ENCODE data around the gene FLRT2.

FLRT2 gene

DNA sequence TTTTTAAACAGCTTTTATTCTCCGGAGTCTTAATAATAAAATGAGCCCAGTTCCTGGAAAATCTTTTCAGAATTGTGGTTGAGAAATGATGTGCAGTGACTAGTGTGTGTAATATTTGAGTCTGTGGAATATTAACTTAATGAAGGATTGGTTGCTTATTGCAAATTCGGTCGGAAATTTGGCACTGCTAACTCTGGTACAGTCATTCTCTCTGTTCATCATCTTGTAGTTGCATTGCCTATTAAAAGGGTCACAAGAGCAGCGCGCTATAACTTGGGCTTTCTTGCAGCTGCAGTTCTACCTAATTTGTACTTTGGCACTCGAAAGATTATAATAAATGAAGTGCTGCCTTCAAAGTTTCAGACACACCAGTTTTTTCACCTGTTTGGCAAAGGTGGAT lies 146.0 kb downstream of the FLRT2 start:
- H3K9me3 ChIP-seq (replicated peaks; ENCODE audit: low read length) = no peaks in the 10 kb centered on the region
- no peak overlapping the region for H3K4me3 ChIP-seq (ENCODE audit: low read length)
- no peaks in the 10 kb centered on the region for H3K36me3 ChIP-seq (ENCODE audit: insufficient read depth, low read length)
- H3K9ac ChIP-seq (ENCODE audit: low read depth, low read length) = no peak overlapping the region
- no peak overlapping the region for H3K4me2 ChIP-seq (ENCODE audit: low read length)
- no peaks in the 10 kb centered on the region for H3K27me3 ChIP-seq (ENCODE audit: control insufficient read depth, insufficient read depth, low read length)
- H3K4me1 ChIP-seq (ENCODE audit: control insufficient read depth, insufficient read depth, low read length) = no peaks in the 10 kb centered on the region

DNA sequence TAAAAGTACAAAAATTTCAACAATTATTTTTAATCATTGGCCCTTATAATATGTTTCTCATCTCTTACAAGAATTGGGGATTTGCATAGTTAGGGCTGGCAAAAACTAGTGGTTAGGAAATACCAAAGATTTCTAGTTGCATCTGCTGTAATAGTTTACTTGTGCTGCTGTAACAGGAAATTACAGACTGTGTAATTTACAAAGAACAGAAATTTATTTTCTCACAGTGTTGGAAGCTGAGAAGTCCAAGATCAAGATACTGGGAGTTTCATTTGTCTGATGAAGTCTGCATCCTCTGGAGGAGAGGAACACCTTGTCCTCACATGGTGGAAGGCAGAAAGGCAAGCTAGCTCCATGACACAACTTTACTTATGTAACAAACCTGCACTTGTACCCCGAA lies 157.0 kb downstream of the FLRT2 start:
- no peaks in the 10 kb centered on the region for H3K4me1 ChIP-seq (ENCODE audit: control insufficient read depth, insufficient read depth, low read length)
- H3K4me2 ChIP-seq (ENCODE audit: low read length) = no peak overlapping the region
- H3K36me3 ChIP-seq (ENCODE audit: insufficient read depth, low read length) = no peaks in the 10 kb centered on the region
- H3K9me3 ChIP-seq (replicated peaks; ENCODE audit: low read length) = no peaks in the 10 kb centered on the region
- no peak overlapping the region for H3K9ac ChIP-seq (ENCODE audit: low read depth, low read length)
- no peak overlapping the region for H3K4me3 ChIP-seq (ENCODE audit: low read length)
- no peaks in the 10 kb centered on the region for H3K27me3 ChIP-seq (ENCODE audit: control insufficient read depth, insufficient read depth, low read length)

DNA sequence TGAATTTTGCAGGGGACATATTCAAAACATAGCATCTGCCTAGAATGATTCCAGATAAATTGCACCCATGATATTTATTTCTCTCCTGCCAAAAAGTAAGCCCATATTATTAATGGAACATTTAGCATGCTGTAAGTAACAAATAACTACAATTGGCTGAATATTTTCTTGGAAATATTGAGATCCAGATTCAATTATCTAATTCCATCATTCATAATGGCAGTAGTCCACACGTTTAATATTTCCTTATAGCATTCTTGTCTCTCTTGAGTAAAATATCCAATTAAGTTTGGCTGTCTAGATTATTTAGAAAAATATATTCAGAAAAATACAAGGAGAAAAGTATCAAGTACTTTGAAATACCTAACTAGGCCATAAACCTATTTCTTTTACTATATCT lies 157.5 kb downstream of the FLRT2 start:
- Histone ChIP-seq H3K4me1 (ENCODE audit: control insufficient read depth, insufficient read depth, low read length) (no peaks in the 10 kb centered on the region), H3K36me3 (ENCODE audit: insufficient read depth, low read length) (no peaks in the 10 kb centered on the region), H3K4me3 (ENCODE audit: low read length) (no peak overlapping the region), H3K27me3 (ENCODE audit: control insufficient read depth, insufficient read depth, low read length) (no peaks in the 10 kb centered on the region), H3K9me3 (replicated peaks; ENCODE audit: low read length) (no peaks in the 10 kb centered on the region), H3K9ac (ENCODE audit: low read depth, low read length) (no peak overlapping the region), H3K4me2 (ENCODE audit: low read length) (no peak overlapping the region)

DNA sequence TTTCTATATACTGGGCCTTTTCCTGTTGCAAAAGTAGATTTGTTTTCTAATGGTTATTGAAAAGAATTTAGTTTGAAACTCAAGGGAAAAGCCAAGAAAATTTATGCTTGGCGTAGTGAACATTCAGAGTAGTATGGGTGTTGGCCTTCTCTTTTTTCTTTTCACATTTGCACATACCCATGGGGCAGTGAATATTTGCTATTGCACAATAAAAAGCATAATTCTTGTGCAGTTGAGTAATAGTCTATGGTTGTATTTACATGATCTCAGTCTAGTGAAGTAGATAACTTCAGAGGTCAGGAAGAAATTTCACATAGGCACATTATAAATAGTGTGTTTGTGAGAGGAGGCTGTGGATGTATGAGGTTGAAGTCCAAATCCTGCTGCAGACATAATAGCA lies 158.1 kb downstream of the FLRT2 start:
- H3K36me3 ChIP-seq (ENCODE audit: insufficient read depth, low read length) = no peaks in the 10 kb centered on the region
- no peak overlapping the region for H3K4me3 ChIP-seq (ENCODE audit: low read length)
- no peaks in the 10 kb centered on the region for H3K4me1 ChIP-seq (ENCODE audit: control insufficient read depth, insufficient read depth, low read length)
- no peak overlapping the region for H3K4me2 ChIP-seq (ENCODE audit: low read length)
- no peaks in the 10 kb centered on the region for H3K9me3 ChIP-seq (replicated peaks; ENCODE audit: low read length)
- H3K9ac ChIP-seq (ENCODE audit: low read depth, low read length) = no peak overlapping the region
- H3K27me3 ChIP-seq (ENCODE audit: control insufficient read depth, insufficient read depth, low read length) = no peaks in the 10 kb centered on the region

DNA sequence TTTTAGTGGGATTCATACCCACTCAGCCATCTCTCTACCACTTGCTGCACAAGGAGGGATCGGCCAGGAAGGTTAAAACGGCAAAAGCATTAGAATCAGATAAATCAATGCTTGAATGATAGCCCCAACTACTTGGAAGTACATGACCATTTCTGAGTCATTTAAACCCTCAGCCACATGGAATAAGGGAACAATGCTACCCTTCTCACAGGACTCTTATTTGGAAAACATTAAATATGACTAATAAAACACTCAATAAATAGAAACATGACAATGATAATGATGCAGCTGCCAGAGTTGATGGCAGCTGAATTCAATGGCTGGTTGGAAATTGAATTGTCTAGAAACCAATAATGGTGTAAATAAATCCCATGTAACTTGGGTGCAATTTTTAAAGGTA lies 165.4 kb downstream of the FLRT2 start:
- Histone ChIP-seq H3K9ac (ENCODE audit: low read depth, low read length) (no peak overlapping the region), H3K9me3 (replicated peaks; ENCODE audit: low read length) (no peaks in the 10 kb centered on the region), H3K36me3 (ENCODE audit: insufficient read depth, low read length) (no peaks in the 10 kb centered on the region), H3K4me1 (ENCODE audit: control insufficient read depth, insufficient read depth, low read length) (no peaks in the 10 kb centered on the region), H3K4me2 (ENCODE audit: low read length) (no peak overlapping the region), H3K4me3 (ENCODE audit: low read length) (no peak overlapping the region), H3K27me3 (ENCODE audit: control insufficient read depth, insufficient read depth, low read length) (no peaks in the 10 kb centered on the region)

DNA sequence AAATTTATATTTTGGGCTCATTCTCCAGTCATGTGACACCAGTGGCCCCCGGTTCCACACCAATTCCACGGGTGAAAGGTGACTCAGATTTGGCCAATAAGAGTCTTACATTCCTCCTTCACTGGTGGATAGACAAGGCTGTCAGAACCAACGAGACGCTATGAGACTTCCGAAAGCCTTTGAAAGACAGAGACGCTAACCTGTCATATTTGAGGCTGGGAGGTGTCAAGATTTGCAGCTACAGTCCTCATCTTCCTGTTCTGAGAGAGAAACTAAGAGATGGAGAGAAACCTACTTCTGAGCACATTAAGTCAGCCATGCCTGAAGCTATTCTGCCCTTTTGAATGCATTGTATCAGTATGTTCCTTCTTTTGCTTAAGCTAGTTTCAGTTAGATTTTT lies 171.2 kb downstream of the FLRT2 start:
- H3K4me3 ChIP-seq (ENCODE audit: low read length) = no peak overlapping the region
- H3K9ac ChIP-seq (ENCODE audit: low read depth, low read length) = no peak overlapping the region
- H3K9me3 ChIP-seq (replicated peaks; ENCODE audit: low read length) = no peaks in the 10 kb centered on the region
- no peak overlapping the region for H3K4me2 ChIP-seq (ENCODE audit: low read length)
- H3K36me3 ChIP-seq (ENCODE audit: insufficient read depth, low read length) = no peaks in the 10 kb centered on the region
- H3K27me3 ChIP-seq (ENCODE audit: control insufficient read depth, insufficient read depth, low read length) = no peaks in the 10 kb centered on the region
- no peaks in the 10 kb centered on the region for H3K4me1 ChIP-seq (ENCODE audit: control insufficient read depth, insufficient read depth, low read length)

DNA sequence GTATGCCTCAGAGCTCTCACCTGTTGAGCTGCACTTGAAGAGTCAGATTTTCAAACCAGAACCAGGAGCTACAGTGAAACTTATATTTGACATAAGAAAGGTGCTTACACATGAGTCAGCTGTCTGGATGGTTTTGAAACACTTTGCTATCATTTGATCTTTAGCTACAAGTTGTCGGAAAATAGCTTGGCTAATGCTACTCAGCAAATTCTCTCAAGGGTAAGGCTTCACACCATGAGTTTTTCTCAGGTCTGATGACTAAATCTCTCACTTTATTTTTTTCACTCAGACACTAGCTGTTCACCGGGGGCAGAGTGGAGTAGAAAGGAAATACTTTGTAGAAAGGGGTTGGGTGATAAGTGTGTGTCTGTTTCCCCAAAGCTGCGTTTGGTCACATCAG lies 171.8 kb downstream of the FLRT2 start:
- Histone ChIP-seq H3K4me3 (ENCODE audit: low read length) (no peak overlapping the region), H3K36me3 (ENCODE audit: insufficient read depth, low read length) (no peaks in the 10 kb centered on the region), H3K9ac (ENCODE audit: low read depth, low read length) (no peak overlapping the region), H3K4me2 (ENCODE audit: low read length) (no peak overlapping the region), H3K27me3 (ENCODE audit: control insufficient read depth, insufficient read depth, low read length) (no peaks in the 10 kb centered on the region), H3K4me1 (ENCODE audit: control insufficient read depth, insufficient read depth, low read length) (no peaks in the 10 kb centered on the region), H3K9me3 (replicated peaks; ENCODE audit: low read length) (no peaks in the 10 kb centered on the region)

DNA sequence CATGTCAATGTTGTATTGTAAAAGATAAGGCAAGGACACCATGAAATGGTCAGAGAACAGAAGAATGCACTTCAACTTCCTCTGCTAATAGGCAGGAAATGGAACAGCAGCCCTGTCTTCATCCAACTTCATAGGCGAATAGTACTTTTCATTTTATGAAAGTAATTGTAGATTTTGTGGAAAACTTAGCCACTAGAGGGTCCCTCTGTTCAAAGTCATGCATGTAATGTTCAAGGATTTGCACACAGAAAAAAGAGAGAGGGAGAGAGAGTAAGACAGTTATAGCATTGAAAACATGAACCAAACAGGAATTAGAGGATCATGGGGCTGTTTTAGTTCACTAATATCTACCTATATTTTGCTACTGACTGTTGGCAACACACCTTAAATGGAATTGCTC lies 172.2 kb downstream of the FLRT2 start:
- no peak overlapping the region for H3K4me2 ChIP-seq (ENCODE audit: low read length)
- H3K9ac ChIP-seq (ENCODE audit: low read depth, low read length) = no peak overlapping the region
- H3K9me3 ChIP-seq (replicated peaks; ENCODE audit: low read length) = no peaks in the 10 kb centered on the region
- H3K4me3 ChIP-seq (ENCODE audit: low read length) = no peak overlapping the region
- H3K36me3 ChIP-seq (ENCODE audit: insufficient read depth, low read length) = no peaks in the 10 kb centered on the region
- H3K4me1 ChIP-seq (ENCODE audit: control insufficient read depth, insufficient read depth, low read length) = no peaks in the 10 kb centered on the region
- H3K27me3 ChIP-seq (ENCODE audit: control insufficient read depth, insufficient read depth, low read length) = no peaks in the 10 kb centered on the region

DNA sequence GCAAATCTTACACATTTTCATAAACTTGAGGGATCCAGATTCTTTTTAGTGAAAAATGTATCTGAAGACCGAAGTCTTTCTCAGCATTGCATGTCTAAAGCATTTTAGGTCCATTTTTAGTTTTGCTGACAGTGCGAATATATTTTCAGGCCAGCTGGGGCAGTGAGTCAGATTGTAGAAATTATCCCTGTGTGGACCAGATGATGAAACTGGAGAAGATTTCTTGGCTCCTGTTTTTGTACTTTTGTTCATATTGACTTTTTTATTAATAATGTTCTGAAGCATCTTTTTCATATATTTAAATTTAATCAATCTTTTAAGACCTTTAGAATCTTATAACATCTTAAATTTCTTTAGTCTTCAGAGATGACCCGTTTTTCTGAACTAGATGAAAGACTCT lies 173.1 kb downstream of the FLRT2 start:
- H3K9ac ChIP-seq (ENCODE audit: low read depth, low read length) = no peak overlapping the region
- H3K4me2 ChIP-seq (ENCODE audit: low read length) = no peak overlapping the region
- H3K4me3 ChIP-seq (ENCODE audit: low read length) = no peak overlapping the region
- no peaks in the 10 kb centered on the region for H3K4me1 ChIP-seq (ENCODE audit: control insufficient read depth, insufficient read depth, low read length)
- H3K9me3 ChIP-seq (replicated peaks; ENCODE audit: low read length) = no peaks in the 10 kb centered on the region
- H3K36me3 ChIP-seq (ENCODE audit: insufficient read depth, low read length) = no peaks in the 10 kb centered on the region
- no peaks in the 10 kb centered on the region for H3K27me3 ChIP-seq (ENCODE audit: control insufficient read depth, insufficient read depth, low read length)
